BJ (cell line): Measurements from ENCODE around the gene PSMA6. TPM values are rescaled to one million over a fixed set of nuclear protein-coding genes. Genes with fewer than 3 reads are reported as not detected.

Experiments
- CTCF ChIA-PET: fragments of 350-600 bp; formaldehyde crosslinking; extraction: SDS; loops from one replicate; lab custom pipeline; 2021; ENCODE audit warnings: antibody characterized with exemption, inconsistent platforms; lab: Yijun Ruan, JAX
- POLR2A ChIA-PET: fragments of 300-600 bp; sonication (Branson Sonifier 250); formaldehyde crosslinking; extraction: SDS; loops from one replicate; lab custom pipeline; 2021; ENCODE audit warnings: antibody characterized with exemption; lab: Charles Lee
- DNase-seq: peaks from one replicate; pipeline ENCODE4 v3.0.0-alpha.2; 2011; ENCODE audit warnings: low read depth
- H3K27me3 ChIP-seq: 2 replicates; pipeline ENCODE4 v1.6.0; 2011; ENCODE audit warnings: low read length; ENCODE audit not compliant: control insufficient read depth, insufficient read depth
- H3K36me3 ChIP-seq: 2 replicates; pipeline ENCODE4 v1.5.1; 2011; ENCODE audit warnings: low read length; ENCODE audit not compliant: control insufficient read depth, insufficient read depth
- H3K4me3 ChIP-seq: 2 replicates; pipeline ENCODE4 v1.5.1; 2011; ENCODE audit warnings: low read depth, mild to moderate bottlenecking, control low read depth, low read length
- CTCF ChIP-seq: IDR thresholded peaks from 2 replicates; pipeline ENCODE4 v1.5.1; 2011; ENCODE audit warnings: low read depth, mild to moderate bottlenecking, control low read depth, inconsistent platforms, low read length, moderate library complexity; ENCODE audit not compliant: insufficient read depth
- polyA plus RNA-seq: library from polyadenylated mRNA; depleted of rRNA; stranded (reverse); fragments of >200 nt; gene quantifications from 2 replicates; pipeline ENCODE4 v1.2.3, GENCODE V29; 2011

PSMA6 gene
- polyA plus RNA-seq, 1 experiment, result 155 TPM

GRCh38 chr14:35306114-35306513 lies 13.9 kb downstream of the PSMA6 start:
- CTCF ChIA-PET, result interaction anchor here (1.0 to 2.0 kb wide), 4 partner anchors 10 to 98 kb away, joined by 3 to 5 read pairs (median 4); partner anchors contain the start of gene NFKBIA
- no peak for DNase-seq
- Histone ChIP-seq H3K27me3 (no peaks in the 10 kb centered on the region), H3K4me3 (no peak overlapping the region), H3K36me3 (peaks cover 2% of the 10 kb centered on the region; the same call in 1 of the 2 replicates)
- POLR2A ChIA-PET, result interaction anchor here (0.5 kb wide), 1 partner anchor 59 kb away, joined by 3 read pairs; no protein-coding TSS in a partner anchor
- no peak for TF ChIP-seq CTCF

- ChIA-PET POLR2A (no interaction called here), CTCF (interaction anchor here (0.6 to 1.4 kb wide), 3 partner anchors 13 to 96 kb away, joined by 4 read pairs; no protein-coding TSS in a partner anchor)
- TF ChIP-seq CTCF, result no peak
- Histone ChIP-seq H3K36me3 (peaks cover 6% of the 10 kb centered on the region), H3K4me3 (no peak overlapping the region), H3K27me3 (no peaks in the 10 kb centered on the region)
- DNase-seq, result no peak
Observed at GRCh38 chr14:35317820-35318219, 25.6 kb downstream of the PSMA6 start.

DNA sequence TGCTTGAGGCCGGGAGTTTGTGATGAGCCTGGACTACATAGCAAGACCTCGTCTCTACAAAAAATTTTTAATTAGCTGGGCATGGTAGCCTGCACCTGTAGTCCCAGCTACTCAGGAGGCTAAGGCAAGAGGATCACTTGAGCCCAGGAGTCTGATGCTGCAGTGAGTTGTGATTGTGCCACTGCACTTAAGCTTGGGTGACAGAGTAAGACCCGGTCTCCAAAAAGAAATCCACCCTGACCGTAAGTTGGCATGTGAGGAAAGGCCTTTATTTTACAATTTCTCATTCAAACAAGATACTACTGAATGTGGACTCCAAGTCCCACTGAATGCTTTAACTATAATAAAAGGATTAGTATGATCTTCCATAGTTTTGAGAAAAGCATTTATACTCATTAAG lies 27.3 kb downstream of the PSMA6 start:
- H3K27me3 ChIP-seq, result no peaks in the 10 kb centered on the region
- DNase-seq, result no peak
- ChIA-PET CTCF (no interaction called here), POLR2A (interaction anchor here (0.6 kb wide), 1 partner anchor 122 kb away, joined by 10 read pairs; no protein-coding TSS in a partner anchor)
- H3K36me3 ChIP-seq, result peaks cover 5% of the 10 kb centered on the region
- H3K4me3 ChIP-seq, result no peak overlapping the region
- no peak for TF ChIP-seq CTCF

DNA sequence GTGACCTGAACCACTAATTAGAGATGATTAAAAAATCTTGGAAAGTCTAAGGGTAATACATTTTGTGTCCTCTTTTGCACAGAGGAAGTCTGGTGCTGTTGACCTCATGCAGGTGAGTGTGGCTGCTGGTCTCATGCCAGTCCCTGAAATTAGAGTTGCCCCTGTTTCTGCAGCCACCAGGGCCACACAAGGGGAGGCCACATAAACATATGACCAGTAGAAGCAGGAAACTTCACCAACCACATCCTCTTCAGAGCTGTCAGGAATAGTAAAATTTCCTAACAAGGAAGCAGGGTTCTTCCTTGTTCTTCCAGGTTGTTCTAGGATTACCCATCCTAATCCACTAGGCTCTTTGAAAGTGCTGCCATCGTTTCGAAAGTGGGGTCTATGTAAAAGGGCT lies 28.3 kb downstream of the PSMA6 start:
- no peak for TF ChIP-seq CTCF
- no peak for DNase-seq
- Histone ChIP-seq H3K27me3 (no peaks in the 10 kb centered on the region), H3K4me3 (no peak overlapping the region), H3K36me3 (peaks cover 5% of the 10 kb centered on the region)
- CTCF ChIA-PET, result no interaction called here
- POLR2A ChIA-PET, result no interaction called here

GRCh38 chr14:35326375-35326774 lies 34.2 kb downstream of the PSMA6 start:
- Histone ChIP-seq H3K27me3 (no peaks in the 10 kb centered on the region), H3K4me3 (no peak overlapping the region), H3K36me3 (no peaks in the 10 kb centered on the region)
- POLR2A ChIA-PET, result no interaction called here
- CTCF ChIA-PET, result no interaction called here
- no peak for TF ChIP-seq CTCF
- DNase-seq, result no peak
